ENCODE measurements around the gene ASAP3. TPM values are rescaled to one million over a fixed set of nuclear protein-coding genes. Genes with fewer than 3 reads are reported as not detected.

The ASAP3 gene
- total and polyA plus RNA-seq, 2 of the 13 experiments (the other 11 are each of a cell fraction or from before 2014, with no cell fraction given) = 32.6 to 37.0 TPM

- TF ChIP-seq PRPF4 (IDR thresholded peaks at IDR 0.05; ENCODE audit: low read depth, low read length, poor library complexity, severe bottlenecking) = no peak
- TF ChIP-seq ZEB1 (IDR thresholded peaks at IDR 0.05; ENCODE audit: insufficient replicate concordance, low read depth) = peak; percentile 46
- peak; percentile 15; the same call in 1 of the 2 replicates for TF ChIP-seq ZBTB38 (CRISPR knock-in tag; IDR thresholded peaks at IDR 0.05)
- peak in 1 of 2 experiments; percentile 22; a peak in 1 of 4 replicates for TF ChIP-seq KLF16 (CRISPR knock-in tag; IDR thresholded peaks at IDR 0.05)
- peak; percentile 30; the same call in 1 of the 2 replicates for TF ChIP-seq ELF3 (CRISPR knock-in tag; IDR thresholded peaks at IDR 0.05)
- TF ChIP-seq TRIM24 (CRISPR knock-in tag; IDR thresholded peaks at IDR 0.05) = no peak
- peak; percentile 92 for TF ChIP-seq YEATS2 (CRISPR knock-in tag; IDR thresholded peaks at IDR 0.05; ENCODE audit: borderline replicate concordance)
- no peak for TF ChIP-seq NBN (conservative IDR thresholded peaks at IDR 0.05)
- peak; percentile 77 for TF ChIP-seq TFDP2 (CRISPR knock-in tag; IDR thresholded peaks at IDR 0.05)
- peak; percentile 70 for TF ChIP-seq TGIF2 (CRISPR knock-in tag; IDR thresholded peaks at IDR 0.05)
- peak; percentile 8; the same call in 1 of the 2 replicates for TF ChIP-seq ZNF468 (CRISPR knock-in tag; IDR thresholded peaks at IDR 0.05)
- TF ChIP-seq MBNL3 (CRISPR knock-in tag; conservative IDR thresholded peaks at IDR 0.05) = no peak
- 0 out of 2 replicates have a peak, but pooled peaks have one; percentile 6 for TF ChIP-seq ZBTB25 (CRISPR knock-in tag; IDR thresholded peaks at IDR 0.05)
- no peak for TF ChIP-seq ZBED4 (CRISPR knock-in tag; IDR thresholded peaks at IDR 0.05; ENCODE audit: borderline replicate concordance)
- peak; percentile 26; the same call in 1 of the 2 replicates for TF ChIP-seq RBFOX2 (IDR thresholded peaks at IDR 0.05; ENCODE audit: low read depth, low read length)
- no peak; the same call in 1 of the 2 replicates for TF ChIP-seq ZNF441 (CRISPR knock-in tag; IDR thresholded peaks at IDR 0.05; ENCODE audit: borderline replicate concordance)
- TF ChIP-seq ZNF616 (CRISPR knock-in tag; IDR thresholded peaks at IDR 0.05; ENCODE audit: low read depth) = peak; percentile 30; the same call in 1 of the 2 replicates
- peak; percentile 21; the same call in 1 of the 2 replicates for TF ChIP-seq ZFP90 (CRISPR knock-in tag; IDR thresholded peaks at IDR 0.05; ENCODE audit: borderline replicate concordance)
- no peak for TF ChIP-seq NFRKB (IDR thresholded peaks at IDR 0.05)
- TF ChIP-seq REPIN1 (CRISPR knock-in tag; IDR thresholded peaks at IDR 0.05; ENCODE audit: borderline replicate concordance, low read depth) = peak; percentile 69; the same call in 1 of the 2 replicates
- peak; percentile 77 for TF ChIP-seq DRAP1 (CRISPR knock-in tag; IDR thresholded peaks at IDR 0.05)
- no peak for TF ChIP-seq SUZ12 (IDR thresholded peaks at IDR 0.05; ENCODE audit: low read depth, low read length)
Measured at GRCh38 chr1:23423415-23424292, 60.3 kb downstream of the ASAP3 start (continued).

Data from HepG2 (cell line).